Activated CD8-positive, alpha-beta memory T cell treated with anti-CD3 and anti-CD28 coated beads for 4 hours (primary cell): ENCODE data around the gene NF1.
"Not testable (repeated sequence)": the region's sequence is repeated elsewhere in the genome, so short reads cannot be mapped to it uniquely, and the experiment has no call there.

ENCODE experiments used
- DNase-seq, 2 donors: peaks; one replicate each; pipeline ENCODE4 v3.0.0-alpha.2; 2020; ENCODE audit warnings: low read depth in 2 of 2

The NF1 gene

DNA sequence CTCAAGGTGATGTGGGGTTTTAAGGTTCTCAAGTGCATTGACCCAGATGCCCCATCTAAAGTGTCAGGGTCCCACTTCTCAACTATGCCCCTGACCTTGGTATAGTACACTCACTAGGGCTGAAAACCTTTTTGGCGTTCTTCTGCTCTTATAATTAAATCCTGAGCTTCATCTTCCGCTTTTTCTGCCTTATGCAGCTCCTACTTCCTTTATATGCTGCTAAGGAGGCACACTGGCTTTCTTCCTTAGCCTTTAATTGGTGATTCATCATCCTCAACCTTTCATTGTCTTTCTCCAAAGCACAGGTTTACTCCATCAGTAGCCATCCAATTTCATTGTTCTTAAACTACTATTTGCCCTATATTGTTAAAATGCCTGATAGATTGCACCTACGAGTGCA is 5.3 kb upstream of the NF1 start:
- no peak for DNase-seq

- not testable (repeated sequence) for DNase-seq
Measured at GRCh38 chr17:31090650-31091049, 4.1 kb upstream of the NF1 start.

DNA sequence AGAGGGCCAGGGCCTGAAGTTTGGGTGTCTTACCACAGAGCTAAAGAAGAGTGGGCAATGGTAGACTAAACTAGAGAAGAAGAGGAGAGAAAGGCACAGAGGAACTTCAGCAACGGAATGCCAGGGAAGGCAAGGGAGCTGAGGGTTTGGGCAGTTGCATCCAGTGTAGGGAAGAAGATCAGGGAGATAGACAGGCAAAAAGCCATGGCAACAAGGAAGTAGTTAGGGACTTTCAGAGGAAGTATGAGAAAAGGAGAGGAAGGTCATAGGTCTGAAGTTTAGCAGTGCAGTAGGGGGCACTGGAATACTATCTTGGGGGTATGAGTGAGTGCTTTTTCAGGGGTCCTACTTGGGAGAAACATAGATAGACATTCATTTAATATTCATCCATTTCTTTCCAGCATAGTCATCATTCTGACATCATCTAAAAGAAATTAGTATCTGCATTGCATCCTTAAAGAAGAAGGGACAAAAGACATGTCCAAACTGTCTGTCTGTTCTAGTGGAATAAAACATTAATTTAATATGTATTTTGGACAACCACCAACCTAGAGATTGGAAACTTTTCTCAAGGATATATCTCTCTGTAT is 2.2 kb upstream of the NF1 start:
- DNase-seq, result no peak

DNA sequence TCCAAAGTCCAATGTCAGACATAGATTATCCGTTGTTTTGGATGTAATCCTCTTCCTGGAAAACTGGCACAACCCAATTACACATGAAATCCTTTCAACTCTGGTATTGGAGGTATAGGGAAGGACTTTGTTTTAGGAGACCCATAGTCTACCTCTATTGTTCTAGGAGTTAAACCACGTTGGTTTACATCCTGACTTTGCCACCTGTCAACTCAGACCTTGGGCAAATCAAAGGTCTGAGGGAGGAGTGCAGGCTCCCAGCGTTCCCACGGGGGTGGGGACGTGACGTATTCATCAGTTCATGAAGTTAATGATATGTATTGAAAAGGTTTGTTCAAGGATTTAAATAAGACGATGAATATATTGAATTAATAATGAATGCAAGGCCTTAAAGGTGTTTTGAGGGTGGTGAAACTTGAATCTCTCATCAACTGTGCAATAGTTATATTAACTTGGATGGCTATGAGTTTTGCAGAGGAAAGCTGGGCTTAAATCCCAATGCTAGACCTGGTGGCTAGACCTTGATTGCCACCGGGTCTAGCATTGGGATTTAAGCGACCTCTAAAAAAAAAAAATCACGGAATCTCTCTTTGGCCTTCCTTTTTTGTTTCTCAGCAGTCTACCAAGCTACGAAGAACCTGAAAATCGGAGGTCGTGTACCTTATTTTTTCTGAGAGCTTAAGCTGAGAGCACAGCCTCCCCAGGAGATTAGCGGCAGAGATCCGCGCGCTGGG is 744 bp upstream of the NF1 start:
- no peak for DNase-seq

- no peak for DNase-seq
Measured at GRCh38 chr17:31095236-31096105, 694 bp downstream of the NF1 start.

DNA sequence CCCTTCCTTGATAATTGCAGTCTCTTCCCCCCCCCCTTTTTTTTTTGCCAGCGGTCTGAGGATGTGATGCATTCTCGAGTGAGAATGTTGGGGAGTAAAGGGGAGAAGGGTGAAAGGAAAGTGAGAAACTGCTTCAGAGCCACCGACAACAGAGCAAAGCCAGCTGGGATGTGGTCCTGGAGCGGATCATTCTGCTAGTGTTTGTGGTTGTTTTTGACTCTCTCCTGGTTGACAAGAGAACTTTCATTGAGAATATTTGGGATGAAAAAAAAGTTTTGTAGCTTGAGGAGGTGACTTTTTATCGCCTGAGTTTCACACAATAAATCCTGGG is 1.3 kb downstream of the NF1 start:
- DNase-seq, result no peak

DNA sequence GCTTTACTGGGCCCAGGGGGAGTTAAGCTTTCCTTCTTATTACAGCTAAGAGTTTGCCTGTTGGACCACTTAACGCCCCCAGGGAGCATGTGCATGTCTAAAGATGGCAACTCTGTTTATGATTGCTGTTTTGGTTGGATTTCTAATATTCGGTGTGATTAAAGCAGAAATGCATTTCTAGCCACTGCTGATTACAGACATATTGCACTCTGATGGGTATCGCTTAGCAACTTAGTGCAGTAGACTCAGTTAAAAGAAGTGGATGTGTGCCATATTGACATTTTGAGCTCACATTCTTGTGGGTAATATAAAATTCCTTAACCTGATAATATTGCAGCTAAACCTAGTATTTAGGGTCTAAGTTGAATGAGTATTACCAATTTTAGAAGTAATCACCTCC is 4.2 kb downstream of the NF1 start:
- no peak for DNase-seq

GRCh38 chr17:31100840-31101459 is 6.2 kb downstream of the NF1 start:
- DNase-seq, result no peak

GRCh38 chr17:31101943-31102342 is 7.2 kb downstream of the NF1 start:
- no peak for DNase-seq

DNA sequence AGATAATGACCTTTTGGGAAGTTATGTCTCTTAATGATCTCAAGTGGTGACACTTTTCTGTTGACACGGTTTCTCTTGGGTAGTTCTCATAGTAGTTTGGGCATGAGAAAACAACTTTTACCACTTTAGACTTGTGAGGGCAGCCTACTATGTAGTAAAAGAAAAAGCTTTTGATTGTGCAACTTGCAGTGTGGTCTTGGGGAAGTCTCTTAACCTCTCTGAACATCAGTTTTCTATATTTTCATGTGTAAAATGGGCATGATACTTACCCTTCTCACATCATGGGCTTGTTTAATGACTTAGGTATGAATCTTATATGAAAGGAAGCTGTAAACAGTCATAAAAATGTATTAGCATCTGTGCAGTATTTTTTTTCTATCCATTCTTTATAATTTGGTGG is 11.2 kb downstream of the NF1 start:
- DNase-seq, result no peak

DNA sequence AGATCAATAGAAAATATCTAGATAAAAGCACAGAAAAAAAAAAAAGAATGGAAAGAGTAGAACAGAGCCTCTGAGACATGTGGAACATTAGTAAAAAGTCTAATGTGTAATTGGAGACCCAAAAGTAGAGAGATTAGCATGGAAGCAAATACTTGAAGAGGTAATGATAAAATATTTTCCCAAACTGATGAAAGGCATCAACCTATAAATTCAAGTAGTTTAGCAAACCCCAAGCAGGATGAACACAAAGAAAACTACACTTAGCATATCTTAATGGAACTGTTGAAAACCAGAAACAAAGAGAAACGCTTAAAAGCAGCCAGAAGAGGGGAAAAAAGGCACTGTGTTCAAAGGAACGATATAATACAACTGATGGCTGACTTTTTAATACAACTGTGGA is 16.4 kb downstream of the NF1 start:
- no peak for DNase-seq

GRCh38 chr17:31112001-31112661 is 17.4 kb downstream of the NF1 start:
- no peak for DNase-seq

- not testable (repeated sequence) for DNase-seq
Measured at GRCh38 chr17:31113368-31113767, 18.6 kb downstream of the NF1 start.

GRCh38 chr17:31113939-31114338 is 19.2 kb downstream of the NF1 start:
- no peak for DNase-seq

DNA sequence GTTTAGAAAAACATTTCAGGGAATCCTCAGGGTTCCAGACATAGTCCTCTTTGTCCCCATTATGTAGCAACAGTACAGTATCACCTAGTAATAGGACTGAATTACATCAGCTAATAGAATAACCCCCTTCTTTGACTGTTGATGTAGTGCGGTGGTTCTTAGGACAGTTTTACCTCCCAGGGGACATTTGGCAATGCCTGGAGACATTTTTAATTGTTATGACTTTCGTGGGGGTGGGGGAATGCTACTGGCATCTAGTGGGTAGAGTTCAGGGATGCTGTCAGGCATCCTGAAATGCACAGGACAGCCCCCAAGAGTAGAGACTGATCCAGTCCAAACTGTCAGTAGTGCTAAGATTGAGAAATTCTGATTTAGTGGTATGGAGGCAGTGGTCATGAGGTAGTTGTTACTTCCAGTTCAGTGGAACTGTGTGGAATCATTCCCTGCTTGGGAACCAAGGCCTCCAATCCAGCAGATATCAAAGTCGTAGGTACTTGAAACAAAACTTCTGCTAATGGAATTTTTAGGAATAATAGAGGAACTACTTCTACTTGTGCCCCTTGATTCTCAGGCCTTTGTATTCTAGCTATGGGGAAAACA is 20.3 kb downstream of the NF1 start:
- no peak for DNase-seq

- no peak for DNase-seq
Measured at GRCh38 chr17:31116167-31116566, 21.4 kb downstream of the NF1 start.

GRCh38 chr17:31122746-31123145 is 28.0 kb downstream of the NF1 start:
- no peak for DNase-seq

DNA sequence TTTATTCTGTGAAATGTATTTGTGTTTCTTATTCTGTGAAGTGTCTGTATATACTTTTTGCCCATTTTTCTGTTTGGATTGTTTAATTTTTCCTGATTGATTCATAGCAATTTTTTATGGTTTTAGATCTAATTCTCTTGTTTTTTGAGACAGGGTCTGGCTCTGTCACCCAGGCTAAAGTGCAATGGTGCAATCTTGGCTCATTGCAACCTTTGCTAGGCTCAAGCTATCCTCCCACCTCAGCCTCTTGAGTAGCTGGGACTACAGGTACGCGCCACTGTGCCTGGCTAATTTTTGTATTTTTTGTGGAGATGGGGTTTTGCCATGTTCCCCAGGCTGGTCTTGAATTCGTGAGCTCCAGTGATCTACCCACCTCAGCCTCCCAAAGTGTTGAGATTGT is 31.5 kb downstream of the NF1 start:
- DNase-seq, result no peak

GRCh38 chr17:31128241-31128640 is 33.5 kb downstream of the NF1 start:
- no peak for DNase-seq

DNA sequence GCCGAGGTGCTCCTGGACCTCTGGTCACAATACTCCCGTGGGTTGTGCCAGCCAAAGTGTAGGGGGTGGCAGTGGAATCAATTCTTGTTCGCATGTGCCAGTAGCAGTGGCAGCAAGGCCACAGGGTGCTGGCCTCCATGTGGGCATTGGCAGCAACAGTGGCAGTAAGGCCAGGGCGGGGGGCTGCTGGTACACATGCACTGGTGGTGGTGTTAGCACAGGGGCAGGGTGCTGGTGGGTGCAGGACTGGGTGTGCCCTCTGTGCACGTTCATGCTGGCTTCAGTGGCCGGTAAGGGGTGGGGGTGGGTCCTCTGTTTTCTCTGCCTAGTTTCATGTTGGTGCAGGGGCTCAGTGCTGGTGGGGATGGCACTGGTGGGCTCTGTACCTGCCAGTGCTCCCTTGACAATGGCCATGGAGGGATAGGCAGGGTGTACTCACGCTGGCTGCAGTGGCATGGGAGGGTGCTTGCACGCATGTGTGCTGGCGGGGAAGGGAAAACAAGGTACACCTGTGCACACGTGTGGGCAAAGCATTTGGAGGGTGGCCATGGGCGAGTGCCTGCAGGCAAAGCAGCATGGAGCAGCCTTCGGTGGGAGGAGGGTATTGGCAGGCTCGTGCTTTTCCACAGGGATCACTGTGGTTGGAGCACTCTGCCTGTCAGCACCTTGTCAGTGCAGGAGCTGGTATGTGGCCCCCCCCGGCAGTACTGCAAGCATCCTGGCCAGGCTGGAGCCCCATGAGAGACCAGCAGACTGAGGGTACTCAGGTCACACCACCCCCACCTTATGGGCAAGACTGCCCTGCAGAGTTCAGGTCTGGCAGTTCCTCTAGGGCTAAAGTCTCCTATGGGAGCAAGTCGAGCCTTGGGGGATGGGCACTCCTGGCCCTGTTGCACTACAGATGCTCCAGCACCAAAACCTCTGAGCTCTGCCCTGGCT is 35.8 kb downstream of the NF1 start:
- no peak for DNase-seq
